NT2/D1 (cell line): ENCODE measurements around the gene ADH5.

Experiments
- DNase-seq: peaks from one replicate; pipeline ENCODE4 v3.0.0-alpha.2; 2011; ENCODE audit warnings: low read depth, low spot score
- H3K27me3 ChIP-seq: 2 replicates; pipeline ENCODE4 v1.6.0; 2011; ENCODE audit warnings: mild to moderate bottlenecking; ENCODE audit not compliant: insufficient read length, insufficient read depth
- H3K36me3 ChIP-seq: 2 replicates; pipeline ENCODE4 v1.6.1; 2011; ENCODE audit warnings: mild to moderate bottlenecking, low read length, mixed read lengths; ENCODE audit not compliant: insufficient read depth, insufficient read length
- H3K4me1 ChIP-seq: 2 replicates; pipeline ENCODE4 v1.5.1; 2011; ENCODE audit not compliant: insufficient read depth, insufficient read length
- H3K4me3 ChIP-seq: 2 replicates; pipeline ENCODE4 v1.5.1; 2011; ENCODE audit warnings: low read depth; ENCODE audit not compliant: insufficient read length
- H3K9ac ChIP-seq: 2 replicates; pipeline ENCODE4 v1.6.0; 2011; ENCODE audit warnings: low read depth; ENCODE audit not compliant: insufficient read length
- H3K9me3 ChIP-seq: 2 replicates; pipeline ENCODE4 v1.5.1; 2011; ENCODE audit warnings: mild to moderate bottlenecking, low read length; ENCODE audit not compliant: insufficient read depth
- SUZ12 ChIP-seq: IDR thresholded peaks from 2 replicates; pipeline ENCODE4 v1.6.1; 2011; ENCODE audit not compliant: insufficient read length, insufficient read depth; ENCODE audit errors: extremely low read depth
- YY1 ChIP-seq: IDR thresholded peaks from 2 replicates; pipeline ENCODE4 v1.6.1; 2011; ENCODE audit not compliant: insufficient read length, insufficient read depth
- ZNF274 ChIP-seq: IDR thresholded peaks from 2 replicates; pipeline ENCODE4 v1.6.1; 2011; ENCODE audit warnings: mild to moderate bottlenecking, low read depth, low read length

The ADH5 gene

DNA sequence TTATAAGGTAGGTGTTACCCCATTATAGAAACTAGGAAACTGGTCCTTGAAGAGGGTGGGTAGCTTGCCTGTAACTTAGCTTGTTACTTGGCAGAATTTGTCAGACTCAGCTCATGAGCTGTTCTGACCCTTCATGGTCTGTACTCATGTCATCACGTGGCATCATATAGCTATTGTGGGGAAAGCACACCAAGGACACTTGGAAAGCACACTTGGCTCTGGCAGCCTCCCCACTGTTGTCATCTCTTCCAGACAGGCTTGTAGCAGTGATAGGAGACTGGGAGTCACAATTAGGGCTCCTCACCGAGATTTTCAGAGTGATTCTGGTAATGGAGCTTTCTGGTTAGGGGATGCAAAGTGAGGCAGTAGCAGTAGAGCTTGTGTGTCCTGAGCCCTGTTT lies 30.4 kb downstream of the ADH5 start:
- no peaks in the 10 kb centered on the region for H3K9me3 ChIP-seq
- H3K9ac ChIP-seq, result no peak overlapping the region
- H3K27me3 ChIP-seq, result no peaks in the 10 kb centered on the region
- peaks cover 43% of the 10 kb centered on the region for H3K36me3 ChIP-seq
- no peak overlapping the region for H3K4me3 ChIP-seq
- H3K4me1 ChIP-seq, result peaks cover 5% of the 10 kb centered on the region
- TF ChIP-seq SUZ12, result no peak
- TF ChIP-seq YY1, result no peak
- TF ChIP-seq ZNF274, result no peak
- no peak for DNase-seq

DNA sequence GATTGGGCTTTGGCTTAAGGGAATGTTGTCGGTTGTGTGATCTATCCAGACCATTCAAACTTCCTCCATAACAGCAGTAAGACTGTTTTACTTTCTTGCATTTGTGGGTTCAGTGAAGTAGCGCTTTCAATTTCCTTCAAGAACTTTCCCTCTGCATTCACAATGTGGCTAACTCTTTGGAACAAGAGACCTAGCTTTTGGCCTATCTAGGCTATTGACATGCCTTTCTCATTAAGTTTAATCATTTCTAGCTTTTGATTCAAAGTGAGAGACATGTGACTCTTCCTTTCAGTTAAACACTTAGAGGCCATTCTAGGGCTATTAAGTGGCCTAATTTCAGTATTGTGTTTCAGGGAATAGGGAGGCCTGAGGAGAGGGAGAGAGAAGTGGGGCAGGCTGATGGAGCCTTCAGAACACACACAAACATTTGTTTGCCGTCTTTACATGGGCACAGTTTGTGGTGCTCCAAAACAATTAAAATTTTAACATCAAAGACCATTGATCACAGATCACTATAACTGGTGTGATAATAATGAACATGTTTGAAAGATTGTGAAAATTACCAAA lies 34.1 kb downstream of the ADH5 start:
- H3K4me1 ChIP-seq, result no peaks in the 10 kb centered on the region
- no peaks in the 10 kb centered on the region for H3K9me3 ChIP-seq
- H3K36me3 ChIP-seq, result peaks cover 51% of the 10 kb centered on the region
- no peak overlapping the region for H3K9ac ChIP-seq
- no peak overlapping the region for H3K4me3 ChIP-seq
- no peak for DNase-seq
- no peaks in the 10 kb centered on the region for H3K27me3 ChIP-seq
- TF ChIP-seq SUZ12 (no peak), ZNF274 (no peak), YY1 (no peak)

DNA sequence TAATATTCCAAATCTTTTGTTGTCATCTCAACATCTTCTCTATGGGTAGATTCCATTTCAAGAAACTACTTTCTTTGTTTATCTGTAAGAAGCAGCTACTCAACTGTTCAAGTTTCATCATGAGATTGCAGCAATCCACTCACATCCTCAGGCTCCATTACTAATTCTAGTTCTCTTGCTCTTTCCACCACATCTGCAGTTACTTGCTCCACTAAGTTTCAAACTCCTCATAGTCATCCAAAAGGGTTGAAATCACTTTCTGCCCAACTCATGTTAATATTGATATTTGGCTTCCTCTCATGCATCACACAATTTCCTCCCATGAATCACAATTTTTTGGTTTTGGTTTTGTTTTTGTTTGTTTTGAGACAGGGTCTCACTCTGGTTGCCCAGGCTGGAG lies 35.7 kb downstream of the ADH5 start:
- H3K9ac ChIP-seq, result no peak overlapping the region
- TF ChIP-seq YY1 (no peak), ZNF274 (no peak), SUZ12 (no peak)
- H3K36me3 ChIP-seq, result peaks cover 49% of the 10 kb centered on the region
- no peaks in the 10 kb centered on the region for H3K27me3 ChIP-seq
- no peaks in the 10 kb centered on the region for H3K9me3 ChIP-seq
- no peak overlapping the region for H3K4me3 ChIP-seq
- no peaks in the 10 kb centered on the region for H3K4me1 ChIP-seq
- no peak for DNase-seq

DNA sequence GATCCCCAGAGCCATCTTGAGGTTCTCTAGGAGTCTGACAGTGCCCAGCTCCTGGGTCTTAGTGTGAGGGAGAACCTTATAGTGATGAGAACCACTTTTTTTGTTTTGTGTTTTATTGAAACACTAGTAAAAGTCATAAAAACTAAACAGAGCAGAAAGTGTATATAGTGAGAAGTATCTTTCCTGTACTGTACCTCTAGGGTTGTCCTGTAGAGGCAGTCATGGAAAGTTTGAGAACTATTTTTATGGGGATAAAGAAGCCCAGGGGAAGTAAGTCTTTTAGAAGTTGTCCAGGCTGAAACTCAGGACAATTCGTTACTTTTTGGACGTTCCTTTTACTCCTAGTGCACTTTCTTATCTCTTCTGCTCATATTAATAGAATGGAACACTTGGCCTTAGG lies 40.9 kb downstream of the ADH5 start:
- peaks cover 57% of the 10 kb centered on the region for H3K36me3 ChIP-seq
- DNase-seq, result no peak
- H3K9ac ChIP-seq, result no peak overlapping the region
- H3K4me1 ChIP-seq, result no peaks in the 10 kb centered on the region
- no peaks in the 10 kb centered on the region for H3K27me3 ChIP-seq
- H3K4me3 ChIP-seq, result no peak overlapping the region
- H3K9me3 ChIP-seq, result no peaks in the 10 kb centered on the region
- TF ChIP-seq YY1, result no peak
- TF ChIP-seq ZNF274, result no peak
- TF ChIP-seq SUZ12, result no peak

DNA sequence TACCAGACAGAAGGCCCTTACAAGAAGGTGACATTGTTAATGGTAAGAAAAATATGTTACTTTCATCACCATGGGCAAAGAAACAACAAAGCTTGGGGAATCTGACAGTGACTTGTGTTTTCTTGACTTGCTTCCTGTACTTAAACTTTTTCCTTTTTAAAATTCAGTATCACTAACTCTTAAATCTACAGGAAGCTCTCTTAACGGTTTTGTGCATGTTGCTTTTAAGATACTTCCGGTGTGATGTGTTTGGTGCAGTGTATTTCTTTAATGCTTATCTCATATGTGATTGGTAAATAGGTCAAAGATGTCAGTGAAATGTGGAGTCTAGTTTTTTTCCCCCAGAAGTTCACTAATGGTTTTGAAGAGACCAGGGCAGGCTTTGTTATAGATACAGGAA lies 45.2 kb downstream of the ADH5 start:
- Histone ChIP-seq H3K4me3 (no peak overlapping the region), H3K36me3 (peaks cover 23% of the 10 kb centered on the region)
- TF ChIP-seq ZNF274 (no peak), SUZ12 (no peak)

DNA sequence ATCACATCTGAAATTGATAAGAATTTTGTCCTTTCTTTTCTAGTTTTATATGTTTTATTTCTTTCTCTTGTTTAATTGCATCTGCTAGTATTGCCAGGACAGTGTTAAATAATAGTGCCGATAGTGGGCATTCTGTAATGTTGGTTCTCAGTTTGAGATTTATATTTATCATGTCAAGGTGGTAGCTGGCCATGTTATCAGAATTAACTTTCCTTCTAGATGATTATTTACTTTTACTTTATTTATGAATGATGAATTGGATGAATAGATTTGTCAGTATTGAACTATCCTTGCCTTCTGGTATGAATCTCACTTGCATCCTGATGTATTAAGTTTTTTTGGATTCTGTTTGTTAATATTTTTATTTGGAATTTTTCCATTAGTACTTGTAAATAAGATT lies 50.4 kb downstream of the ADH5 start:
- Histone ChIP-seq H3K9ac (no peak overlapping the region), H3K36me3 (peaks cover 18% of the 10 kb centered on the region), H3K4me1 (no peaks in the 10 kb centered on the region), H3K4me3 (no peak overlapping the region), H3K9me3 (peaks cover 16% of the 10 kb centered on the region), H3K27me3 (no peaks in the 10 kb centered on the region)
- DNase-seq, result no peak
- no peak for TF ChIP-seq SUZ12
- no peak for TF ChIP-seq ZNF274
- no peak for TF ChIP-seq YY1

More for the DNA sequence above, 45.2 kb downstream of the ADH5 start:
- no peak overlapping the region for H3K9ac ChIP-seq
- no peak for DNase-seq
- no peaks in the 10 kb centered on the region for H3K27me3 ChIP-seq
- H3K4me1 ChIP-seq, result no peaks in the 10 kb centered on the region
- H3K9me3 ChIP-seq, result peaks cover 2% of the 10 kb centered on the region; the same call in 1 of the 2 replicates

DNA sequence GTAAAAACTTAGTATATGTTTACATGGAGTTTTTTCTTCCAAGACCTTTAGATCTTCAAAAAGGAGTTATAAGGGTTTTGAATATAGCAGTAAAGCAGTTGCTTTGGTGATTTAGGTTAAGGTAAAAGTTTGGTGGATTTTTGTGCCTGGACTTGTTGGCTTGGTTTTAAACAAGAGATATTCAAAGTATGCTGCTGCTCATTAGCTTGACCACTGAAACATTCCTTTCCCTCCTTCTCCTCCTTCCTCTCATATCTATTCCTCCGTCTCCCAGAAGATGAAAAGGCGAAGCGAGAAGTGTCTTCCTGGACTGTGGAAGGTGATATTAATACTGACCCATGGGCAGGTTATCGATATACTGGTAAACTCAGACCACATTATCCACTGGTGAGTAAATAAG lies 54.6 kb downstream of the ADH5 start:
- Histone ChIP-seq H3K9me3 (peaks cover 16% of the 10 kb centered on the region), H3K4me3 (no peak overlapping the region), H3K4me1 (no peaks in the 10 kb centered on the region), H3K27me3 (no peaks in the 10 kb centered on the region), H3K9ac (no peak overlapping the region), H3K36me3 (peaks cover 18% of the 10 kb centered on the region)
- no peak for TF ChIP-seq YY1
- no peak for TF ChIP-seq SUZ12
- no peak for TF ChIP-seq ZNF274
- DNase-seq, result no peak

DNA sequence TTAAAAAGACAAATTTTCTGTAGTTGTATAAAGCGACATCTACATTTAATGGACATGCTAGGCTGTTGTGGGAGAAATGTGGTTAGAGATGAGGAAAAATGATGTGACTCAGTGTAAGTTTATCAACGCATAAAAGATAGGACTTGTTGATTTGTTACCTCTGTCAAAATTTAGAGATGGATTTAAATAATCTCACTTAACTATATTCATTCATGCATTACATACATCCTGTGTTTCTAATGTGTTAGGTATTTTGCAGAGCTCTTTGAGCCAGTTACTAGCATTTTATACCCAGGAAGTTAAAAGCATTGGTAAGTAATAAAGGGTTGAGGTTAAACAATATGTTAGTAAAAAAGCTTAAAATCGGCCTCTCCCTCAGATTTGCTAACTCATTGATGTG lies 58.7 kb downstream of the ADH5 start:
- H3K9me3 ChIP-seq, result no peaks in the 10 kb centered on the region
- no peak overlapping the region for H3K4me3 ChIP-seq
- H3K27me3 ChIP-seq, result no peaks in the 10 kb centered on the region
- H3K9ac ChIP-seq, result no peak overlapping the region
- no peak for DNase-seq
- H3K4me1 ChIP-seq, result no peaks in the 10 kb centered on the region
- H3K36me3 ChIP-seq, result peaks cover 10% of the 10 kb centered on the region
- TF ChIP-seq ZNF274, result no peak
- TF ChIP-seq SUZ12, result no peak
- no peak for TF ChIP-seq YY1
